Chondrocyte (in vitro differentiated cells): ENCODE measurements around the gene NGLY1. TPM values are rescaled to one million over a fixed set of nuclear protein-coding genes. Genes with fewer than 3 reads are reported as not detected.

ENCODE experiments used
- DNase-seq: peaks from one replicate; pipeline ENCODE4 v3.0.0; 2021; ENCODE audit warnings: mixed read lengths, low spot score
- H3K27ac Mint-ChIP-seq: one replicate; pipeline ENCODE4 v1.8.0; 2021; ENCODE audit warnings: mild to moderate bottlenecking, moderate library complexity, mixed read lengths; ENCODE audit not compliant: unreplicated experiment
- H3K27me3 Mint-ChIP-seq: 2 replicates; pipeline ENCODE4 v1.8.0; 2021; ENCODE audit warnings: low read depth, mixed read lengths
- H3K36me3 Mint-ChIP-seq: 2 replicates; pipeline ENCODE4 v1.8.0; 2021; ENCODE audit warnings: low read depth, mixed read lengths
- H3K4me1 Mint-ChIP-seq: 2 replicates; pipeline ENCODE4 v1.8.0; 2021; ENCODE audit warnings: low read depth, mild to moderate bottlenecking, mixed read lengths
- H3K4me3 Mint-ChIP-seq: one replicate; pipeline ENCODE4 v1.8.0; 2021; ENCODE audit warnings: mild to moderate bottlenecking, moderate library complexity, mixed read lengths; ENCODE audit not compliant: unreplicated experiment
- H3K9me3 Mint-ChIP-seq: 2 replicates; pipeline ENCODE4 v1.8.0; 2021; ENCODE audit warnings: low read depth, mixed read lengths
- total RNA-seq: library from RNA; stranded (reverse); gene quantifications from 3 replicates; pipeline ENCODE4 v1.2.1, GENCODE V29; 2021
- TF ChIP-seq, protein P1 (sequence below): fragments of 200-600 bp; sonication (generic); IDR thresholded peaks from 2 replicates; pipeline ENCODE4 v1.5.0; 2021; ENCODE audit warnings: antibody characterized with exemption, mild to moderate bottlenecking, moderate library complexity

NGLY1 gene
- total RNA-seq, 1 donor from 2014 or later, result 29.1 TPM

DNA sequence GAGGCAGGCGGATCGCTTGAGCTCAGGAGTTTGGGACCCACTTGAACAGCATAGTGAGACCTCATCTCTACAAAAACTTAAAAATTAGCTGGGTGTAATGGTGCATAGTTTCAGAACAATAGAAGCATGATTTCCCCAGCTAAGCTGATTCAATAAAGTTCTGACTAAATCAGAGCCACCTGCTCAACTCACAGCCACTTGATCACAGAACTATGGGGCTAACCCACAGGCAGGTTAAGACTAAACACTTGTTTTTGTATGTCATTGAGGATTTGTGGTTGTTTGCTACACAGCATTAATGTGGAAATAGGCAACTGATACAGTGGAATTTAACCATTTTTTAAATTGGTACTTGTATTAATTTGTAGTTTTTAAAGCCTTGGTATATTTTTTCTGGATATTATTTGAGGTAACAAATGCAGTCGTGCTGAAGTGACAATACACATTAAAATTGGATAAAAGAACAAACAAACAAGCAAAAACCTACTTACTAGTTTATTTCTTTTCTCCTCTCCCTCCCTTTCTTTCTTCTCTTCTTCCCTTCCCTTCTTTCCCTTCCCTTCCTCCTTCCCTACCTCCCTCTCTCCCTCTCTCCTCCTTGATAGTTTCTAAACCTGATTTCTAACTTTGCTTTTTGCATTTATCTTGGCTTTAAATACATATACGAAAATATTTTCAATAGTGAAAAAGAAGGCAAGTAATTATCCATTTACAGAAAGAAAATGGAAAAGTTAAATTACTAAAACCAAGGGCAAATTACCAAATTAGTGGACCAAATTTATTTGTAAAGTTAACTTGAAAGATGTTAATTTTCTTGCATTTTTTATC, 38.7 kb upstream of the NGLY1 start:
- Mint-ChIP-seq H3K4me3 (no peak overlapping the region), H3K27ac (no peak overlapping the region), H3K27me3 (peaks cover 6% of the 10 kb centered on the region), H3K4me1 (peaks cover 5% of the 10 kb centered on the region), H3K9me3 (no peaks in the 10 kb centered on the region), H3K36me3 (no peaks in the 10 kb centered on the region)
- DNase-seq, result no peak
- TF ChIP-seq, protein P1, sequence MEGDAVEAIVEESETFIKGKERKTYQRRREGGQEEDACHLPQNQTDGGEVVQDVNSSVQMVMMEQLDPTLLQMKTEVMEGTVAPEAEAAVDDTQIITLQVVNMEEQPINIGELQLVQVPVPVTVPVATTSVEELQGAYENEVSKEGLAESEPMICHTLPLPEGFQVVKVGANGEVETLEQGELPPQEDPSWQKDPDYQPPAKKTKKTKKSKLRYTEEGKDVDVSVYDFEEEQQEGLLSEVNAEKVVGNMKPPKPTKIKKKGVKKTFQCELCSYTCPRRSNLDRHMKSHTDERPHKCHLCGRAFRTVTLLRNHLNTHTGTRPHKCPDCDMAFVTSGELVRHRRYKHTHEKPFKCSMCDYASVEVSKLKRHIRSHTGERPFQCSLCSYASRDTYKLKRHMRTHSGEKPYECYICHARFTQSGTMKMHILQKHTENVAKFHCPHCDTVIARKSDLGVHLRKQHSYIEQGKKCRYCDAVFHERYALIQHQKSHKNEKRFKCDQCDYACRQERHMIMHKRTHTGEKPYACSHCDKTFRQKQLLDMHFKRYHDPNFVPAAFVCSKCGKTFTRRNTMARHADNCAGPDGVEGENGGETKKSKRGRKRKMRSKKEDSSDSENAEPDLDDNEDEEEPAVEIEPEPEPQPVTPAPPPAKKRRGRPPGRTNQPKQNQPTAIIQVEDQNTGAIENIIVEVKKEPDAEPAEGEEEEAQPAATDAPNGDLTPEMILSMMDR, result no peak

DNA sequence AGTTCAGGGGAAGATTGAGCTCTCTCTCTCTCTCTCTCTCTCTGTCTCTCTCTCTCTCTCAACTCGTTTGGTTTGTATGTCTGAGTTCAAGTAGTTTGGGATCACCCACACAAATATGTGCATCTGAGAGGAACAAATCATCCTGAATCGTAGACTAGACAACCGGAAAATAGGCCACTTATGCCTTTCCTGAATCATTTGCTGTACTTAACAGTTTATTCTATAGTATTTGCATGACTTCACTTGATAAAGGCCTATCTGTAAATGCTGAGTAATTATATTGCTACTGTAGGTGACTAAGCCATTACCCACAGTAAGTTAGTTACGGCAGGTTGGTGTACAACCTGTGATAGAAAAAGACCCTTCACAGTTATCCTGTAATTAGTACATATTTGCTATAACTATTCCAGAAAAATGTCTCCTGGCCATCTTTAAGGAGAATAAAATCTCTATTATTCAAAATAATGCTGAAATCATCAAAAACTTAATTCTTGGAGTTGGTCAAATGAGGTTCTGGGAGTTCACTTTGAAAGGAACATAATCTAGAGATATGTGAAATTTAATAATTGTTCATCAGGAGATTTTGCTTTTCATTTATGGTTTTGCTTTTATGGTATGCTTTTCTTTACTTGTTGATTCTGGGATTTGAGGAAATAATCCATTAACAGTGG, 37.7 kb upstream of the NGLY1 start:
- DNase-seq, result no peak
- H3K27ac Mint-ChIP-seq, result no peak overlapping the region
- peaks cover 10% of the 10 kb centered on the region for H3K27me3 Mint-ChIP-seq
- no peaks in the 10 kb centered on the region for H3K36me3 Mint-ChIP-seq
- peaks cover 5% of the 10 kb centered on the region for H3K4me1 Mint-ChIP-seq
- no peak overlapping the region for H3K4me3 Mint-ChIP-seq
- TF ChIP-seq, protein P1, result no peak
- no peaks in the 10 kb centered on the region for H3K9me3 Mint-ChIP-seq

DNA sequence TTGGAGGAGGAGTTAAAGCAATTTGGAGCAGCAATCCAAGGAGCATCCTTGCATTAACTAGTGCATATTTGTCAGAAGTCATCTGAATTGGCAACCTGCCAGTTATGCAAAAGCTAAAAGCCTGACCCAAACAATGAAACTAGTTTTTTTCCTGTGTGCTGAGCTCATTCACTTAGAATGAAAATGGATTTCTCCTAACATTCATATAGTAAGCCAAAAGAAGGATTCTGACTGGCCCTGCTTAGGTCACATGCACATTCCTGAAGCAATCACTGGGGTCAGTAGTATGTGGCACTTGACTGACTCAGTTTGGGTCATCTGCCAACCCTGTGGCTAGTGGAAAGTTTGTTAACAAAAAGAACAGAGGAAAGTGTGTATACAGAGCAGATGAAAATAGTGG, 37.1 kb upstream of the NGLY1 start:
- Mint-ChIP-seq H3K9me3 (no peaks in the 10 kb centered on the region), H3K36me3 (no peaks in the 10 kb centered on the region), H3K4me1 (peaks cover 5% of the 10 kb centered on the region), H3K27me3 (peaks cover 10% of the 10 kb centered on the region), H3K27ac (no peak overlapping the region), H3K4me3 (no peak overlapping the region)
- no peak for DNase-seq
- TF ChIP-seq, protein P1, result no peak

DNA sequence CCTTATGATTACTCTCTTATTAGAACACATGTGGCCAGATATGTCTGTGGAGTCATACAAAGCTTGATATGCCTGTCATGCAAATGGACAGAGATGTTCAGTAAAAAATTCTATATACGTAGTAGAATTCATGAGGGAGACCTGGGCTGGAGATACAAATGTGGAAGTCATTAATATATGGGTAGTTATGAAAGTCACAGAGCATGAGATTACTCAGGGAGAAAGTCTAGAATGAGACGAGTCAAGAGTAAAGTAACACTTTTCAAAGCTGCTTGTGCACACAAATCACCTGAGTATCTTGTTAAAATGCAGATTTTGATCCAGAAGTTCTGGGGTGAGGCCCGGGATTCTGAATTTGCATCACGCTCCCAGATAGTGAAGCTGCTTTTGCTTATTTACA, 35.1 kb upstream of the NGLY1 start:
- TF ChIP-seq, protein P1, result no peak
- DNase-seq, result no peak
- Mint-ChIP-seq H3K4me1 (peaks cover 5% of the 10 kb centered on the region), H3K9me3 (peaks cover 4% of the 10 kb centered on the region), H3K36me3 (no peaks in the 10 kb centered on the region), H3K4me3 (no peak overlapping the region), H3K27ac (no peak overlapping the region), H3K27me3 (peaks cover 15% of the 10 kb centered on the region)

DNA sequence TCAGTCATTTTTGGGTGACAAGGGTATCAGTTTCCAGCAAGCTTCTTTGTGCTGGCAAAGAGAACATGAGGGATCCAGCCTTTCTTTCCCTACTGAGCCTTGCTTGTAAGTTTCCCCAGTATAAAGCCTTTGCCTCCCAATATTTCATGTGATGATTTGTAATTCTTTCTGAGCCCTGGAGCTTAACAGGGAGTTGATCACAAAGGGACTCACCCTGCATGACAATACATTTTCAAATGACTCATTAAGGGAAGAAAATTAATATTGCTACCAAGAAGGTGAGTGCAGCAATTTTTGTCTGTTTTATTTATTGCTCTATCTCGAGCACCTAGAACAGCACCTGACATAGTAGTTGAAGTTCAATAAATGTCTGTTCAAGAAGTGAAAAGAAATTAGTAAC, 34.4 kb upstream of the NGLY1 start:
- no peak overlapping the region for H3K27ac Mint-ChIP-seq
- no peaks in the 10 kb centered on the region for H3K36me3 Mint-ChIP-seq
- peaks cover 12% of the 10 kb centered on the region for H3K27me3 Mint-ChIP-seq
- peaks cover 5% of the 10 kb centered on the region for H3K4me1 Mint-ChIP-seq
- no peak overlapping the region for H3K4me3 Mint-ChIP-seq
- H3K9me3 Mint-ChIP-seq, result peaks cover 4% of the 10 kb centered on the region
- TF ChIP-seq, protein P1, result no peak
- no peak for DNase-seq
